HEK293T (cell line): ENCODE data around the gene SLC39A3.

Source experiments
- BHLHE40 ChIP-seq: fragments of 450-650 bp; IDR thresholded peaks from 2 replicates; pipeline ENCODE4 v1.6.1; 2016; ENCODE audit warnings: mild to moderate bottlenecking, moderate library complexity, borderline replicate concordance
- CTBP1 ChIP-seq: fragments of 450-650 bp; IDR thresholded peaks from 2 replicates; pipeline ENCODE4 v1.6.1; 2016; ENCODE audit warnings: borderline replicate concordance
- ELF4 ChIP-seq: fragments of 450-650 bp; IDR thresholded peaks from 2 replicates; pipeline ENCODE4 v1.6.1; 2017; ENCODE audit warnings: antibody characterized with exemption
- FOXA1 ChIP-seq: fragments of 450-650 bp; IDR thresholded peaks from 2 replicates; pipeline ENCODE4 v1.6.1; 2016; ENCODE audit warnings: mild to moderate bottlenecking
- FOXK2 ChIP-seq: fragments of 450-650 bp; IDR thresholded peaks from 2 replicates; pipeline ENCODE4 v1.6.1; 2016; ENCODE audit warnings: mild to moderate bottlenecking
- FOXM1 ChIP-seq: fragments of 450-650 bp; IDR thresholded peaks from 2 replicates; pipeline ENCODE4 v1.6.1; 2017; ENCODE audit warnings: mild to moderate bottlenecking, borderline replicate concordance
- LEF1 ChIP-seq: fragments of 450-650 bp; IDR thresholded peaks from 2 replicates; pipeline ENCODE4 v1.6.1; 2017; ENCODE audit warnings: mild to moderate bottlenecking, borderline replicate concordance
- NFRKB ChIP-seq: fragments of 450-650 bp; IDR thresholded peaks from 2 replicates; pipeline ENCODE4 v1.6.1; 2016; ENCODE audit warnings: mild to moderate bottlenecking, moderate library complexity
- SP1 ChIP-seq: fragments of 450-650 bp; IDR thresholded peaks from 2 replicates; pipeline ENCODE4 v1.6.1; 2017
- SUZ12 ChIP-seq: fragments of 450-650 bp; IDR thresholded peaks from 2 replicates; pipeline ENCODE4 v1.6.1; 2016; ENCODE audit warnings: mild to moderate bottlenecking
- TARDBP ChIP-seq: fragments of 450-650 bp; IDR thresholded peaks from 2 replicates; pipeline ENCODE4 v1.6.1; 2016
- ZNF384 ChIP-seq: fragments of 450-650 bp; IDR thresholded peaks from 2 replicates; pipeline ENCODE4 v1.6.1; 2016
- TF ChIP-seq, protein P1 (sequence below): fragments of 450-650 bp; IDR thresholded peaks from 2 replicates; pipeline ENCODE4 v1.6.1; 2016

DNA sequence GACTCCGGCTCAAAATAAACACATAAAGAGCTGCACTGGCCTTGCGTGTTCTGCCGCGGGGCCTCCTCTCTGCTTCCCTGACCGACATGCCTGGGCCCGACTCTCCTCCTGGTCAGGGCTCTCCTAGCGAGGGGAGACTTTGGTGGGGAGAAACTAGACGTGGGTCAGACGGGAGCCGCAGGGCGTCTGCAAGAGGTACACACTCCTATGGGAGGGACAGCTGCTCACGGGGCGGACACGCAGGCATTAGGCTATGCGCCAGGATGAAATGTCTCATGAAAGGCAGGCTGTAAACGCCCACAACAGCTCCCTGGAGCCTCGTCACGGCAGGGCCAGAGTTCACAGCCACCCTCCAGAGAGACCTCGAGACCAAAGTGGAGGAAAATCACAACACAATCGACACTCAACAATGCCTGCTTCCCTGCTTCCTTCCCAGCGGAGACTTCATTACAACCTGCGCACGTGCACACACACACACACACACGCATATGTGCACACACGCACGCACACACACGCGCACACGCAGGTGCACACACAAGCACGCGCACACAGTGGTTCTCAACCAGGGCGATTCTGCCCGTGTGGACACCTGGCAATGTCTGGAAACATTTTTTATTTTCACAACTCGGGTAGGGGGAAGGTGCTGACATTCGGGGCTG is 5.8 kb downstream of the SLC39A3 start:
- no peak for TF ChIP-seq LEF1
- TF ChIP-seq FOXM1, result no peak
- no peak for TF ChIP-seq ELF4
- TF ChIP-seq NFRKB, result no peak
- no peak for TF ChIP-seq FOXK2
- TF ChIP-seq SUZ12, result no peak
- TF ChIP-seq CTBP1, result no peak
- no peak for TF ChIP-seq SP1
- TF ChIP-seq TARDBP, result no peak
- no peak for TF ChIP-seq BHLHE40
- TF ChIP-seq, protein P1, sequence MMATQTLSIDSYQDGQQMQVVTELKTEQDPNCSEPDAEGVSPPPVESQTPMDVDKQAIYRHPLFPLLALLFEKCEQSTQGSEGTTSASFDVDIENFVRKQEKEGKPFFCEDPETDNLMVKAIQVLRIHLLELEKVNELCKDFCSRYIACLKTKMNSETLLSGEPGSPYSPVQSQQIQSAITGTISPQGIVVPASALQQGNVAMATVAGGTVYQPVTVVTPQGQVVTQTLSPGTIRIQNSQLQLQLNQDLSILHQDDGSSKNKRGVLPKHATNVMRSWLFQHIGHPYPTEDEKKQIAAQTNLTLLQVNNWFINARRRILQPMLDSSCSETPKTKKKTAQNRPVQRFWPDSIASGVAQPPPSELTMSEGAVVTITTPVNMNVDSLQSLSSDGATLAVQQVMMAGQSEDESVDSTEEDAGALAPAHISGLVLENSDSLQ, result no peak
- TF ChIP-seq FOXA1, result no peak
- no peak for TF ChIP-seq ZNF384
